GM21529 (cell line): ENCODE data around the gene RIC8B.

ENCODE experiments used
- ATAC-seq: cut with Tn5 transposase; IDR thresholded peaks from one replicate; pipeline ENCODE4 v1.9.1; 2021; ENCODE audit not compliant: unreplicated experiment

The RIC8B gene

DNA sequence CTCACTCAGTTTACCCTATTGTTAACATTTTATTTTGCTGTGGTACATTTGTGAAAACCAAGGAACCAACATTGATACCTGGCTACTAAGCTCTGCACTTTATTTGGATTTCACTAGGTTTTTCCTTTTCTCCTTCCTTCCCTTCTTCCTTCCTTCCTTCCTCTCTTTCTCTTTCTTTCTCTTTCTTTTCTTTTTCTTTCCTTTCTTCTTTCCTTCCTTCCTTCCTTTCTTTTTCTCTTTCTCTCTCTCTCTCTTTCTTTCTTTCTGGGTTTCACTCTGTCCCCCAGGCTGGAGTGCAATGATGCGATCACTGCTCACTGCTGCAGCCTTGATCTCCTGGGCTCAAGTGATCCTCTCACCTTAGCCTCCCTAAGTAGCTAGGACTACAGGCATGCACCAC is 152.2 kb downstream of the RIC8B start:
- no peak for ATAC-seq

- no peak for ATAC-seq
Measured at GRCh38 chr12:106934277-106934676, 159.8 kb downstream of the RIC8B start.
